H1 (cell line): ENCODE measurements around the gene MFRP. TPM values are rescaled to one million over a fixed set of nuclear protein-coding genes. Genes with fewer than 3 reads are reported as not detected.

Source experiments
- CTCF ChIA-PET: fragments of 300-600 bp; sonication (Branson Sonifier 250); formaldehyde crosslinking; loops from one replicate; lab custom pipeline; 2021; ENCODE audit not compliant: partially characterized antibody; lab: Charles Lee
- POLR2A ChIA-PET: fragments of 300-600 bp; sonication (Branson Sonifier 250); formaldehyde crosslinking; loops from one replicate; lab custom pipeline; 2021; ENCODE audit warnings: inconsistent platforms; ENCODE audit not compliant: partially characterized antibody; lab: Charles Lee
- DNase-seq, 2 experiments: peaks; one replicate each; pipeline versions ENCODE4 v3.0.0 to v3.0.0-alpha.2; 2010 to 2022; ENCODE audit warnings: low spot score in 2 of 2, low read depth in 1 of 2, mixed read lengths in 1 of 2
- FAIRE-seq: peaks from 2 replicates; lab custom pipeline; 2011; peaks lifted over from hg19 to GRCh38; lab: Jason Lieb, UNC
- H2AFZ ChIP-seq: 2 replicates; pipeline ENCODE4 v1.8.1; 2012; ENCODE audit warnings: low read length, inconsistent platforms
- H2AK5ac ChIP-seq: 2 replicates; pipeline ENCODE4 v1.6.1; 2013; ENCODE audit warnings: low read depth, low read length
- H2BK120ac ChIP-seq: replicated peaks from 2 replicates; pipeline ENCODE3; 2013; ENCODE audit warnings: low read depth, low read length, inconsistent platforms
- H2BK12ac ChIP-seq: 2 replicates; pipeline ENCODE4 v1.6.1; 2013; ENCODE audit warnings: low read depth, low read length
- H2BK15ac ChIP-seq: 2 replicates; pipeline ENCODE4 v1.6.1; 2013; ENCODE audit warnings: low read length
- H2BK20ac ChIP-seq: 2 replicates; pipeline ENCODE4 v1.6.1; 2013; ENCODE audit warnings: low read length
- H2BK5ac ChIP-seq: 2 replicates; pipeline ENCODE4 v1.6.1; 2013; ENCODE audit warnings: low read depth, low read length
- H3K14ac ChIP-seq: 2 replicates; pipeline ENCODE4 v1.6.1; 2013; ENCODE audit warnings: inconsistent platforms; ENCODE audit not compliant: insufficient read length
- H3K18ac ChIP-seq: 2 replicates; pipeline ENCODE4 v1.6.1; 2013; ENCODE audit warnings: low read length; ENCODE audit errors: extremely low read depth
- H3K23ac ChIP-seq: 2 replicates; pipeline ENCODE4 v1.6.1; 2013; ENCODE audit warnings: inconsistent platforms; ENCODE audit not compliant: insufficient read length
- H3K23me2 ChIP-seq: 2 replicates; pipeline ENCODE4 v1.6.1; 2013; ENCODE audit warnings: low read depth, low read length
- H3K27ac ChIP-seq: 2 replicates; pipeline ENCODE4 v1.6.1; 2011; ENCODE audit warnings: low read depth, low read length, inconsistent platforms
- H3K27me3 ChIP-seq, 4 experiments: replicated peaks in 1 of 4; 1 replicate in 1 of 4; 2 replicates in 3 of 4; pipeline versions ENCODE4 v1.6.1 to v1.8.1; 2011 to 2013; ENCODE audit warnings: low read length in 3 of 4, mild to moderate bottlenecking in 3 of 4, inconsistent platforms in 2 of 4, mixed read lengths in 2 of 4, moderate library complexity in 1 of 4; ENCODE audit not compliant: control insufficient read depth in 3 of 4, insufficient read depth in 3 of 4; ENCODE audit errors: extremely low read depth in 1 of 4
- H3K36me3 ChIP-seq, 4 experiments: 2 replicates each; pipeline versions ENCODE4 v1.6.1 to v1.8.1; 2011 to 2013; ENCODE audit warnings: mild to moderate bottlenecking in 4 of 4, low read length in 3 of 4, moderate library complexity in 2 of 4, control low read depth in 1 of 4, inconsistent platforms in 1 of 4; ENCODE audit not compliant: insufficient read depth in 4 of 4, control insufficient read depth in 2 of 4
- H3K4ac ChIP-seq: replicated peaks from 2 replicates; pipeline ENCODE3; 2013; ENCODE audit warnings: low read length, low read depth, mixed read lengths, inconsistent platforms; ENCODE audit not compliant: insufficient read length
- H3K4me1 ChIP-seq, 4 experiments: replicated peaks in 1 of 4; 1 replicate in 1 of 4; 2 replicates in 3 of 4; pipeline versions ENCODE4 v1.6.1 to v1.8.1; 2011 to 2013; ENCODE audit warnings: low read length in 3 of 4, inconsistent platforms in 2 of 4, mixed read lengths in 1 of 4; ENCODE audit not compliant: insufficient read depth in 4 of 4, control insufficient read depth in 3 of 4
- H3K4me2 ChIP-seq, 2 experiments: 2 replicates each; pipeline versions ENCODE4 v1.6.1 to v1.8.1; 2011 to 2013; ENCODE audit warnings: low read depth in 2 of 2, low read length in 2 of 2, control low read depth in 1 of 2, inconsistent platforms in 1 of 2, mild to moderate bottlenecking in 1 of 2; ENCODE audit not compliant: insufficient read depth in 1 of 2
- H3K4me3 ChIP-seq, 4 experiments: fragments of 200-600, 300-600 bp in 1 of 4; sonication (generic), shearing (Covaris generic), sonication (Bioruptor Twin) in 1 of 4; 2 replicates each; pipeline versions ENCODE4 v1.5.1 to v1.8.1; 2011 to 2016; ENCODE audit warnings: low read length in 4 of 4, low read depth in 3 of 4, control low read depth in 2 of 4, inconsistent platforms in 2 of 4, mild to moderate bottlenecking in 2 of 4, mixed read lengths in 1 of 4, moderate library complexity in 1 of 4; ENCODE audit not compliant: insufficient read depth in 2 of 4; ENCODE audit errors: extremely low read depth in 1 of 4
- H3K56ac ChIP-seq: replicated peaks from 2 replicates; pipeline ENCODE3; 2013; ENCODE audit warnings: low read depth, mild to moderate bottlenecking, mixed read lengths, low read length, inconsistent platforms; ENCODE audit not compliant: insufficient read length
- H3K79me1 ChIP-seq: 2 replicates; pipeline ENCODE4 v1.6.1; 2013; ENCODE audit warnings: low read depth, low read length, control low read depth
- H3K79me2 ChIP-seq, 2 experiments: 2 replicates each; pipeline versions ENCODE4 v1.6.1 to v1.8.1; 2012 to 2013; ENCODE audit warnings: low read length in 2 of 2, mild to moderate bottlenecking in 2 of 2, inconsistent platforms in 1 of 2; ENCODE audit not compliant: insufficient read depth in 2 of 2, control insufficient read depth in 1 of 2
- H3K9ac ChIP-seq, 4 experiments: replicated peaks in 1 of 4; 1 replicate in 1 of 4; 2 replicates in 3 of 4; pipeline versions ENCODE4 v1.6.1 to v1.8.1; 2011 to 2013; ENCODE audit warnings: low read depth in 3 of 4, low read length in 3 of 4, control low read depth in 2 of 4, mild to moderate bottlenecking in 2 of 4, moderate library complexity in 2 of 4, inconsistent platforms in 1 of 4; ENCODE audit errors: extremely low read depth in 1 of 4
- H3K9me3 ChIP-seq, 2 experiments: 2 replicates each; pipeline versions ENCODE4 v1.6.1 to v1.8.1; 2012 to 2013; ENCODE audit warnings: mild to moderate bottlenecking in 2 of 2, moderate library complexity in 2 of 2, control low read depth in 1 of 2, inconsistent platforms in 1 of 2, low read depth in 1 of 2, low read length in 1 of 2, mixed read lengths in 1 of 2; ENCODE audit not compliant: insufficient read depth in 2 of 2
- H4K20me1 ChIP-seq, 2 experiments: replicated peaks in 1 of 2; 2 replicates each; pipeline versions ENCODE3 to v1.8.1; 2011 to 2013; ENCODE audit warnings: inconsistent platforms in 2 of 2, low read length in 2 of 2, mild to moderate bottlenecking in 1 of 2; ENCODE audit not compliant: insufficient read depth in 2 of 2, control insufficient read depth in 1 of 2
- H4K5ac ChIP-seq: 2 replicates; pipeline ENCODE4 v1.6.1; 2013; ENCODE audit warnings: low read length, low read depth, mixed read lengths, inconsistent platforms; ENCODE audit not compliant: insufficient read length
- H4K8ac ChIP-seq: 2 replicates; pipeline ENCODE4 v1.8.0; 2013; ENCODE audit warnings: mild to moderate bottlenecking, moderate library complexity, low read length, inconsistent platforms; ENCODE audit not compliant: insufficient read depth; ENCODE audit errors: extremely low read depth
- H4K91ac ChIP-seq: replicated peaks from 2 replicates; pipeline ENCODE3; 2013; ENCODE audit warnings: low read length, mixed read lengths, inconsistent platforms; ENCODE audit not compliant: insufficient read length
- BACH1 ChIP-seq: IDR thresholded peaks from 2 replicates; pipeline ENCODE4 v1.6.1; 2012; ENCODE audit warnings: low read length, improper control_type of control experiment
- CBX5 ChIP-seq: fragments of 300-800, 300-1000 bp; sonication (generic); IDR thresholded peaks from 2 replicates; pipeline ENCODE4 v1.7.1; 2016; ENCODE audit warnings: antibody characterized with exemption, low read length, low read depth
- CEBPB ChIP-seq: IDR thresholded peaks from 2 replicates; pipeline ENCODE4 v1.6.1; 2012; ENCODE audit warnings: low read depth, low read length
- CREB1 ChIP-seq: IDR thresholded peaks from 2 replicates; pipeline ENCODE4 v1.6.1; 2012; ENCODE audit warnings: inconsistent platforms
- E2F6 ChIP-seq: IDR thresholded peaks from 2 replicates; pipeline ENCODE4 v1.6.1; 2012; ENCODE audit warnings: inconsistent platforms
- EP300 ChIP-seq, 2 experiments: IDR thresholded peaks; 1 replicate in 1 of 2; 2 replicates in 1 of 2; pipeline ENCODE4 v1.6.1; 2011 to 2012; ENCODE audit warnings: low read depth in 2 of 2, low read length in 2 of 2, mild to moderate bottlenecking in 2 of 2, borderline replicate concordance in 1 of 2, inconsistent platforms in 1 of 2, moderate library complexity in 1 of 2
- JUN ChIP-seq: IDR thresholded peaks from 2 replicates; pipeline ENCODE4 v1.6.1; 2011; ENCODE audit warnings: low read depth, mild to moderate bottlenecking, improper control_type of control experiment, low read length
- KDM4A ChIP-seq: IDR thresholded peaks from one replicate; pipeline ENCODE4 v1.7.1; 2012; ENCODE audit warnings: low read depth, mild to moderate bottlenecking, moderate library complexity, low read length, inconsistent platforms; ENCODE audit not compliant: severe bottlenecking
- RNF2 ChIP-seq: fragments of 200-900, 300-1000 bp; sonication (generic); IDR thresholded peaks from 2 replicates; pipeline ENCODE4 v1.7.1; 2016; ENCODE audit warnings: borderline replicate concordance, low read depth, mild to moderate bottlenecking, antibody characterized with exemption, low read length; ENCODE audit not compliant: poor library complexity, severe bottlenecking; ENCODE audit errors: missing control alignments
- SIN3A ChIP-seq, 2 experiments: IDR thresholded peaks in 1 of 2; conservative IDR thresholded peaks in 1 of 2; 2 replicates each; pipeline ENCODE4 v1.6.1; 2011 to 2012; ENCODE audit warnings: low read length in 2 of 2, improper control_type of control experiment in 1 of 2, low read depth in 1 of 2, mild to moderate bottlenecking in 1 of 2
- SIRT6 ChIP-seq: IDR thresholded peaks from one replicate; pipeline ENCODE4 v1.7.1; 2012; ENCODE audit warnings: low read length, inconsistent platforms
- TCF12 ChIP-seq: IDR thresholded peaks from 2 replicates; pipeline ENCODE4 v1.6.1; 2011; ENCODE audit warnings: low read depth, mild to moderate bottlenecking, low read length
- WGBS, 2 experiments: shearing (Covaris generic) in 1 of 2; methylation state at CpG; one replicate each; pipeline versions ENCODE4 v1.1.6 to v1.1.7; 2013 to 2015; ENCODE audit warnings: low lambda C conversion rate in 2 of 2, mixed read lengths in 2 of 2, inconsistent platforms in 1 of 2, low coverage in 1 of 2, missing lambda C conversion rate in 1 of 2; ENCODE audit not compliant: insufficient replicate concordance in 2 of 2, insufficient coverage in 1 of 2, insufficient read length in 1 of 2; ENCODE audit errors: extremely low coverage in 1 of 2, missing lambda C conversion rate in 1 of 2; 5-methylcytosine and 5-hydroxymethylcytosine counted together
- polyA plus RNA-seq, 7 experiments: library from polyadenylated mRNA; depleted of rRNA in 3 of 7; stranded (reverse) in 5 of 7; unstranded in 2 of 7; fragments of >200 nt in 5 of 7; fragments of 200-250 nt in 2 of 7; gene quantifications; 1 replicate in 5 of 7; 2 replicates in 1 of 7; 4 replicates in 1 of 7; pipeline versions ENCODE4 v1.2.1 to v1.2.3, GENCODE V29; 2011 to 2013; ENCODE audit warnings: missing spikeins in 2 of 7, mixed read lengths in 2 of 7
- total RNA-seq: library from RNA; stranded (reverse); fragmentation: NEBNext Ultra II Directional; extraction: Animal tissue kit (Norgen Biotek cat#: 25700); gene quantifications from 2 replicates; pipeline ENCODE4 v1.2.1, GENCODE V29; 2021

Gene MFRP
- total and polyA plus RNA-seq, 2 of the 8 experiments (the other 6 are each of a cell fraction or from before 2014, with no cell fraction given) = 0.02 TPM; not detected in 1

GRCh38 chr11:119322921-119323531 is 23.5 kb downstream of the MFRP start:
- WGBS, 2 experiments = 92% methylated on average over 15 of the region's 20 CpGs; no CpG with 5 or more reads in 1 of the 2 experiments
- no peak overlapping the region for H2BK12ac ChIP-seq
- TF ChIP-seq RNF2 (no peak), SIRT6 (no peak), TCF12 (no peak), CBX5 (no peak), JUN (no peak), CREB1 (no peak), EP300 (IDR thresholded peaks at IDR 0.05; ENCODE audit: borderline replicate concordance in 1 of 2, low read depth in 2 of 2, low read length in 2 of 2) (no peak), CEBPB (no peak), BACH1 (no peak), E2F6 (no peak), KDM4A (no peak), SIN3A (conservative IDR thresholded peaks at IDR 0.05 in 1 of 2, IDR thresholded peaks at IDR 0.05 in 1 of 2; ENCODE audit: low read depth in 1 of 2, low read length in 2 of 2) (no peak)

More at GRCh38 chr11:119322921-119323531, 23.5 kb downstream of the MFRP start:
- no peak overlapping the region for H3K9ac ChIP-seq
- H2BK20ac ChIP-seq = no peak overlapping the region
- H4K5ac ChIP-seq = no peak overlapping the region
- H4K20me1 ChIP-seq = no peaks in the 10 kb centered on the region
- H4K91ac ChIP-seq = no peak overlapping the region
- ChIA-PET CTCF (interaction anchor here (0.6 to 16.8 kb wide), 47 partner anchors 13 to 337 kb away, joined by 3 to 415 read pairs (median 5); partner anchors contain the start of genes C1QTNF5, DPAGT1, MFRP and RNF26), POLR2A (interaction anchor here (0.5 to 5.2 kb wide), 16 partner anchors 9 to 411 kb away, joined by 3 to 29 read pairs (median 4); partner anchors contain the start of genes C1QTNF5, RNF26, THY1 and USP2)
- no peak overlapping the region for H2BK15ac ChIP-seq
- no peak overlapping the region for H3K4ac ChIP-seq
- H3K27me3 ChIP-seq = peaks cover 0 to 9% (median 5%) of the 10 kb centered on the region in 4 experiments; a peak in 4 of 7 replicates
- H3K79me2 ChIP-seq = no peaks in the 10 kb centered on the region
- H3K4me1 ChIP-seq = peaks cover 11 to 31% (median 25%) of the 10 kb centered on the region in 4 experiments
- H2AK5ac ChIP-seq = no peak overlapping the region
- H3K56ac ChIP-seq = no peak overlapping the region
- H3K23ac ChIP-seq = no peak overlapping the region
- H3K4me2 ChIP-seq = no peak overlapping the region
- no peak overlapping the region for H2BK120ac ChIP-seq
- H3K4me3 ChIP-seq = no peak overlapping the region
- peaks cover 7% of the 10 kb centered on the region; the same call in 1 of the 2 replicates for H3K23me2 ChIP-seq
- no peak overlapping the region for H4K8ac ChIP-seq
- no peaks in the 10 kb centered on the region for H3K36me3 ChIP-seq
- DNase-seq (no peak), FAIRE-seq (no peak)
- H2AFZ ChIP-seq = no peak overlapping the region
- no peak overlapping the region for H2BK5ac ChIP-seq
- H3K14ac ChIP-seq = no peak overlapping the region
- no peak overlapping the region for H3K18ac ChIP-seq
- no peaks in the 10 kb centered on the region for H3K9me3 ChIP-seq
- no peak overlapping the region for H3K27ac ChIP-seq
- H3K79me1 ChIP-seq = no peaks in the 10 kb centered on the region
